ENCODE measurements around the gene DDX54. TPM values are rescaled to one million over a fixed set of nuclear protein-coding genes. Genes with fewer than 3 reads are reported as not detected.

DDX54 gene
- total RNA-seq, 4 donors from 2014 or later = 42.4 to 67.0 (median 51.8) TPM

DNA sequence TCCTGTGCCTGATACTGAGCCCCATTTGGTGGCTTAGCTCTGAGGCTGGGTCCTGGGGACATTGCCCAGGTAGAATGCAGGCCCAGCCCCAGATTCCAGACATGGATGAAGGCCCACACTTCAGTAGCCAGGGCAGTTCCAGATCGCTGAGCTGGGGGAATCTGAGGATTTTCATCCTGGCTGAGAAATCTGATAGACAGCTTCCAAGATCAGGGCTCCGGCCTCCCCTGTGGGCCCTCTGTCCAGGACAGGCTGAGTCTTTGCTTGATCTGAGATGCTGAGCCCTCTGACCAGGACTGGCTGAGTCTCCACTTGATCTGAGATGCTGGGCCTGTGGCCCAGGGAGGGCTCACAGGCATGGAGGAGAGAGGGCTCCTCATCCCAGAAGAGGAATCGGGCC lies 46.5 kb downstream of the DDX54 start:
- DNase-seq (ENCODE audit: low spot score) (no peak), ATAC-seq (ENCODE audit: low FRiP score) (no peak)
- TF ChIP-seq, protein P1, sequence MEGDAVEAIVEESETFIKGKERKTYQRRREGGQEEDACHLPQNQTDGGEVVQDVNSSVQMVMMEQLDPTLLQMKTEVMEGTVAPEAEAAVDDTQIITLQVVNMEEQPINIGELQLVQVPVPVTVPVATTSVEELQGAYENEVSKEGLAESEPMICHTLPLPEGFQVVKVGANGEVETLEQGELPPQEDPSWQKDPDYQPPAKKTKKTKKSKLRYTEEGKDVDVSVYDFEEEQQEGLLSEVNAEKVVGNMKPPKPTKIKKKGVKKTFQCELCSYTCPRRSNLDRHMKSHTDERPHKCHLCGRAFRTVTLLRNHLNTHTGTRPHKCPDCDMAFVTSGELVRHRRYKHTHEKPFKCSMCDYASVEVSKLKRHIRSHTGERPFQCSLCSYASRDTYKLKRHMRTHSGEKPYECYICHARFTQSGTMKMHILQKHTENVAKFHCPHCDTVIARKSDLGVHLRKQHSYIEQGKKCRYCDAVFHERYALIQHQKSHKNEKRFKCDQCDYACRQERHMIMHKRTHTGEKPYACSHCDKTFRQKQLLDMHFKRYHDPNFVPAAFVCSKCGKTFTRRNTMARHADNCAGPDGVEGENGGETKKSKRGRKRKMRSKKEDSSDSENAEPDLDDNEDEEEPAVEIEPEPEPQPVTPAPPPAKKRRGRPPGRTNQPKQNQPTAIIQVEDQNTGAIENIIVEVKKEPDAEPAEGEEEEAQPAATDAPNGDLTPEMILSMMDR (IDR thresholded peaks at IDR 0.05) = no peak

DNA sequence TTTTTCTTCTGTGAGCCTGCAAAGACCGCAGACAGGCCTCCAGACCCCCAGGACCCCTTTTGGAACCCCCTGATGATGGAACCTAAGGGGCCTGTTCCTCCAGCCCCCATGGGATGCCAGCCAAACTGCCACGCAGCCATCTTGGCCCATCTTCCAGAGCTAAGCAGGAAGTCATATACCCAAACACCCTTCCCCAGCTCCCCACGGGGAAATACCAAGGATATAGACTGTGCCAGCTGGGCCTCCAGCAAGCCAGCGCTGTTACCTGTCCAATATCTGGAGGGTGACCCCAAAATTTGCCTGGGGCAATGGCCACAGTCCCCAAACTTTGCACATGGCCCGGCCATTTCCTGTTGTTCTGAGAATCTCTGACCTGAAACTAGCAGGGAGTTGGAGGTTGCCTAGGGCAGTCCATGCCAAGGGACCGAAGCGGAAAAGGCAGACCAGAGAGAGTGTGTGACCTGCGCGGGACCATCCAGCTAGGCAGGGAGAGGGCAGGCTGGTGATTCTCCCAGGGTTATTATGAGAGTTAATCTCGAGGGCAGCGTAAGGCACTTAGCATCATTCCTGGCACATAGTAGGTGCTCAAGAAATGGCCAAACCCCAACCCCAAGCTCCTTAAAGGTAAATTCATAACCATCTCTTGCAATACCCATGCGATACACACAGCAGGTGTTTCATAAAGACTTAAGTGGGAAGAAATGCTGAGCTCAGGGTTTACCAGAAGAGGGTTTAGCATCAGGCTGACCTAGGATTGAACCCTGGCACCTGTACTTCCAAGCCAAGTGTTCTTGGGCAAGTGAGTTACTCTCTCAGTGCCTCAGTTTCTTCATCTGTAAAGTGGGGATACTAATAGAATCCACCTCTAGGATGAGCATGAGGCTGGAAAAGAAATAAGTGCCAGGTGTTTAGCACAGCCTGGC lies 47.2 kb downstream of the DDX54 start:
- DNase-seq (ENCODE audit: low spot score) (no peak), ATAC-seq (ENCODE audit: low FRiP score) (no peak)
- TF ChIP-seq, protein P1 (IDR thresholded peaks at IDR 0.05) = no peak

DNA sequence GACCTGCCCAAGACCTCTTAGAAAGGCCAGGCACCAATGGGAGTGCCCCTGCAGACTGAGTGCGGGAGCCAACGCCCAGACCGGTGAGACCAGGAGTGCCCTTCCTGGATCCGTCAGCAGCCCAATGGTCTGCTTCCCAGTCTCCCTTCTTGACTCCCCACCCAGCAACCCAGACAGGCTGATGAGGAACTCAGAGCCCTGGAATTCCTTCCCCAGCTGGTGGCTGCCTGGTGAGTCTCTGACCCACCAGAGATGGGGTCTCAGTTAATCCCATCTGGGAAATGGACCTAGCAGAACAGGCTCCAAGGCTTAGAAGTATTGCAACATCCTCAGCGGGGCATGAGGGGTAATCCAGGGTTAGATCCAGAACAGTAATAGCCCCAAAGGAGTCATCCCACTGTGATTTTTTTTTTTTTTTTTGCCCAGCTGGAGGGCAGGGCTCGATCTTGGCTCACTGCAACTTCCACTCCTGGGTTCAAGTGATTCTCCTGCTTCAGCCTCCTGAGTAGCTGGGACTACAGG lies 48.2 kb downstream of the DDX54 start:
- ATAC-seq (ENCODE audit: low FRiP score) (no peak), DNase-seq (ENCODE audit: low spot score) (no peak)
- TF ChIP-seq, protein P1 (IDR thresholded peaks at IDR 0.05) = no peak

DNA sequence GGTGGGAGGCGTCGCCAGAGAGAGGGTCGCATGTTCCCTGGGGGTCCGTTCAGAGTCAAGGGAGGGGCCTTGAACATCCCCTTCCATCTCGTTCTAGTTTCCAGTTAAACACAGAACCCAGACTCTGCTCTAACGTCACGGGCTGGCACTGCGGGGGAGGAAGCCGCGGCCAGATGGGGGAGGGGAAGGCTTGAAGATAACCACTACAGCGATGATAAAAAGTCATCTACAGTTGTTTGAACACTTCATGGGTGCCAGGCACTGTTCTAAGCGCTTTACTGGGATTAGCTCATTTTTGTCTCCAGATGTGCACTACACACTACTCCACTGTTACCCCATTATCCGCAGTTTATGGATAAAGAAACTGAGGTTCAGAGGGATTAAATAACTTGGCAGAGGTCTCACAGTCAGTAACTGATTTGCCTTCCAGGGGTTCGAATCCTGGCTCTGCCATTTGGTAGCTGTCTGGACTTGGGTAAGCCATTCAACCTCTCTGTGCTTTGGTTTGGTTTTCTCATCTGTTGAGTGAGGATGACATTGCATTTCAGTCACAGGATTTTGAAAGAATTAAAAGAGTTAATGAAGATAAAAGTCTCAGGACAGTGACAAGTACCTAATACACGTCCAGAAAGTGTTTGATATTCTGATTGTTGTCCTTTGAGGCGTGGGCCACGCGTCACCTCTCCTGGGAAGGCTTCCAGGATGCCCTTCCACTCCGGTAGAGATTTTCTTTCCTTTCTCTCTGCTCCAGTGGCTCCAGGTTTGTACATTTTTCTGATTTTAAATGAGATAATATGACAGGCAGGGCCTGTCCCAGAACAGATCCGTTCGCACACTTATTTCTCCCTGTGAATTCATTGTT lies 48.9 kb downstream of the DDX54 start:
- DNase-seq (ENCODE audit: low spot score) = no peak
- ATAC-seq (ENCODE audit: low FRiP score) = no peak
- TF ChIP-seq, protein P1 (IDR thresholded peaks at IDR 0.05) = no peak

DNA sequence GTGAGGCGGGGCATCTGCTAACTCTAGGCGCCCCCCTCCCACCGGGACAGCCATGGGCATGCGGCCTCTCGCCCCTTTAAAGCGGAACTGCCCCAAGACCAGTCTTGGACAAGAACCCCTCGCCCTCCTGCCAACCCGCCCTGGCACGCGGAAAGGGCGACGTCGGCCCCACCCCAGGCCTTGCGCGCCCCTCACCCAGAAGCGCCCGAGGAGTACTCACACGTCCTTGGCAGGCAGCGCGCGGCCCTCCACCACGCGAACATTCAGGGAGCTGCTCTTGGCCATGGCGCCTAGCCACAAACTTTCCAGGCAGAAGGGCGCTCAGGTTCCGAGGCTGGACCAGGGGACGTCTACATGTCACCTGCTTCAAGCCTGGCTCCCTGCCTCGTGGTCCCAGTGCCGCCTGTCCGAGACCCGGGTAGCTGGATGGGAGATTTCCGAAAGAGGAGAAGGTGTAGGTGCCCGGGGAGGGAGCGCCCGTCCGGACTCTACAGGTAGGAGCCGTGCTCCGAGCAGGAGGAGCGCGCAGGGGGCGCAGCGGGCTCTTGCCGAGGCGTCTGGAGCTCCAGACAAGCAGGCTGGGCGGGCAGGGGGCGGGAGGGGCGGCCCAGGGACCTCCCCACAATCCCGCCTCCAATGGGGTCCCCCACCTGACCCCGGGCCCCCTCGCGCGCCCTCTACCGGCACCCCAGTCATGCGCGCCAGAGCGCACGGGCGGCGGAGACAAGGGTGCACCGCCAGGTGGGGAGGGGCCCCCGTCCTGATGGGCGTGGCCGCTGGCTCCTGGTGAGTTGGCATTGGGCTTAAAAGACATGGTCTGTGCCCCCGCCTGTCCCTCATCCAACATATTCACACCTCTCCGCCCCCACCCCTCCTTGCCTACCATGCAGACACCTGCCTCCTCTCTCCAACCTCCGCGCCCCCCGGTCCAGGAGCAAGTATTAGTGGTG lies 49.8 kb downstream of the DDX54 start, which contains the start of gene RASAL1:
Gene RASAL1 (minus strand): TSS at position 584 of the 950 bp plus-strand sequence. CDS start 299 bp downstream, at position 285.
- TF ChIP-seq, protein P1 (IDR thresholded peaks at IDR 0.05) = no peak
- DNase-seq (ENCODE audit: low spot score) = no peak
- no peak for ATAC-seq (ENCODE audit: low FRiP score)

DNA sequence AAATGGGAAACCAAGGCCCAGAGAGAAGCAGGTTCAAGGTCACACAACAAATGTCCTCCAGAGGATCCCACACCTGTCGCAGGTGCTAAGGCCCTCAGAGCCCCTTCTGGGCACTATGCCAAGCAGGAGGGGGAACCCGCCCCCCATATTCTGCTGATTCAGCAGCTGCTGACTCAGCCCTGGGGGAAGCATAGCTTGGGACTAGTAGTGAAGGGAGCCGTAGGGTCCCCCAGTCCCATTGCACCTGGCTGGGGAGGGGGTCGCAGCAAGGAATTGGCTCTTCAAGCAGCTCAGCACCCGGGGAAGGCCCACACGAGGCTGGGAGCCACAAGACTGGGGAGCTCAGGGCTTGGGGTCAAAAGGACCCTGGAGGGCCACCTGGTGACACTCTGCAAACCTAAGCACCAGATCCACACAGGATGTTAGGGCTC lies 50.7 kb downstream of the DDX54 start:
- DNase-seq (ENCODE audit: low spot score) (no peak), ATAC-seq (ENCODE audit: low FRiP score) (no peak)
- TF ChIP-seq, protein P1 (IDR thresholded peaks at IDR 0.05) = no peak
